Measurements from ENCODE around the gene TRIM9. TPM values are rescaled to one million over a fixed set of nuclear protein-coding genes. Genes with fewer than 3 reads are reported as not detected.

Gene TRIM9
- total RNA-seq, 1 donor from 2014 or later = 2.2 TPM

DNA sequence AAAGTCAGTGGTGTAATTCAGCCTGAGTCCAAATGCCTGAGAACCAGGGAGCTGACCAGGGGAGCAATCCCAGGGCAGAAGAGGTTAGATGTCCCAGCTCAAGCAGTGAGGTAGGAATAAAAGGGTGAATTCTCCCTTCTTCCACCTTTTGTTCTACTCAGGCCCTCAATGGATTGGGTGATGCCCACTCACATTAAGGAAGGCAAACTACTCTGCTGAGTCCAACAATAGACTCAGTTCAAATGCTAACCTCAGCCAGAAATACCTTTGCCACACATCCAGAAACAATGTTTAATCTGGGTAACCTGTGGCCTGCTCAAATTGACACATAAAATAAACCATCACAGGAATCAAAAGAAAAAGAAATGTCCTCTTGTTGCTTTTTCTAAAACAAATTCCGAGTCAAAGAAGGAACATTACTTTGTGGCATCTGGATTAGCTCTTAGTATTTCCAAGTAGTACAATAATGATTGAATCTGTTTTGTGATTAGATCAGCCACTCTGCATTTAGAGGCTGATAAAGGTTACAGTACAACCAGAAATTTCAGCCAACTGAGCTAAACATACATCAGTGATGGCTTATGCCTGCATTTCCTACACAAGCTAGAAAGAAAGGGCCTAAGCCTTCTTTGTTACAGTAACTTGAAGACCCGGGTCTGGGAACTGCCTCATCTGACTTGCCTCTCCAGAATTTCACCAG lies 43.6 kb upstream of the TRIM9 start:
- Histone ChIP-seq H3K27ac (no peak overlapping the region), H3K4me1 (no peaks in the 10 kb centered on the region), H3K27me3 (no peaks in the 10 kb centered on the region), H3K36me3 (no peaks in the 10 kb centered on the region), H3K9me3 (no peaks in the 10 kb centered on the region), H3K4me3 (no peak overlapping the region)
- intact Hi-C loops (cut with DNase I) = no loop called here
- DNase-seq (ENCODE audit: extremely low spot score in 2 of 2) = no peak
- no peak for TF ChIP-seq POLR2AphosphoS5 (IDR thresholded peaks at IDR 0.05; ENCODE audit: insufficient read depth in 1 of 2, low read depth in 1 of 2)
- TF ChIP-seq CTCF (IDR thresholded peaks at IDR 0.05) = no peak
- no peak for TF ChIP-seq POLR2A (IDR thresholded peaks at IDR 0.05)

DNA sequence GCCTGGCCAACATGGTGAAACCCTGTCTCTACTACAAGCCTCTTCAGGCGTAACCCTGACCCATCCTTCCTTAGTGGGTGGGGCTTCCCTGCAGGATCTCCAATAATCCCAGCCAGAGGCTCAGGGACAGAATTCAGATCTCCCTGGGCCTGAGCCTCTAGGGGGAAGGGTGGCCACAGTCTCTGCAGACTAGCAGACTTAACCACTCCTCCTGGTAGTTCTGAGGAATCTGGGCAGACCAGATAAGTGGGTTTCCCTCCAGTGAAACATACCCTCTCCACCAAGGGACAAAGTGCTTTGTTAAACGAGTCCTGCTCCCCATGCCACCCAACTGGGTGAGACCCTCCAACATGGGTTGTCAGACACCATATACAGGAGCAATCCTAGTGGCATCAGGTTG lies 36.6 kb upstream of the TRIM9 start:
- TF ChIP-seq POLR2A (IDR thresholded peaks at IDR 0.05) (no peak), POLR2AphosphoS5 (IDR thresholded peaks at IDR 0.05; ENCODE audit: insufficient read depth in 1 of 2, low read depth in 1 of 2) (no peak), CTCF (IDR thresholded peaks at IDR 0.05) (no peak)
- Histone ChIP-seq H3K4me3 (no peak overlapping the region), H3K4me1 (no peaks in the 10 kb centered on the region), H3K36me3 (no peaks in the 10 kb centered on the region), H3K9me3 (no peaks in the 10 kb centered on the region), H3K27ac (no peak overlapping the region), H3K27me3 (no peaks in the 10 kb centered on the region)
- no peak for DNase-seq (ENCODE audit: extremely low spot score in 2 of 2)
- intact Hi-C loops (cut with DNase I) = loop anchor here (2.0 kb wide), 1 partner anchor 23 kb away; no protein-coding TSS in a partner anchor

- Histone ChIP-seq H3K4me1 (no peaks in the 10 kb centered on the region), H3K36me3 (no peaks in the 10 kb centered on the region), H3K4me3 (no peak overlapping the region), H3K27ac (no peak overlapping the region), H3K9me3 (no peaks in the 10 kb centered on the region), H3K27me3 (no peaks in the 10 kb centered on the region)
- TF ChIP-seq POLR2A (IDR thresholded peaks at IDR 0.05) (no peak), POLR2AphosphoS5 (IDR thresholded peaks at IDR 0.05; ENCODE audit: insufficient read depth in 1 of 2, low read depth in 1 of 2) (no peak), CTCF (IDR thresholded peaks at IDR 0.05) (no peak)
- no peak for DNase-seq (ENCODE audit: extremely low spot score in 2 of 2)
- intact Hi-C loops (cut with DNase I) = no loop called here
These were observed 34.2 kb upstream of the TRIM9 start for GRCh38 chr14:51129130-51129529.

GRCh38 chr14:51124029-51124428 lies 29.1 kb upstream of the TRIM9 start:
- Histone ChIP-seq H3K4me1 (no peaks in the 10 kb centered on the region), H3K27ac (no peak overlapping the region), H3K36me3 (no peaks in the 10 kb centered on the region), H3K9me3 (no peaks in the 10 kb centered on the region), H3K4me3 (no peak overlapping the region), H3K27me3 (no peaks in the 10 kb centered on the region)
- no peak for TF ChIP-seq CTCF (IDR thresholded peaks at IDR 0.05)
- no peak for TF ChIP-seq POLR2AphosphoS5 (IDR thresholded peaks at IDR 0.05; ENCODE audit: insufficient read depth in 1 of 2, low read depth in 1 of 2)
- TF ChIP-seq POLR2A (IDR thresholded peaks at IDR 0.05) = no peak
- intact Hi-C loops (cut with DNase I) = no loop called here
- DNase-seq (ENCODE audit: extremely low spot score in 2 of 2) = no peak

GRCh38 chr14:51121096-51121495 lies 26.2 kb upstream of the TRIM9 start:
- H3K4me3 ChIP-seq = no peak overlapping the region
- no peak for DNase-seq (ENCODE audit: extremely low spot score in 2 of 2)
- no peaks in the 10 kb centered on the region for H3K9me3 ChIP-seq
- TF ChIP-seq CTCF (IDR thresholded peaks at IDR 0.05) = no peak
- no peak for TF ChIP-seq POLR2AphosphoS5 (IDR thresholded peaks at IDR 0.05; ENCODE audit: insufficient read depth in 1 of 2, low read depth in 1 of 2)
- TF ChIP-seq POLR2A (IDR thresholded peaks at IDR 0.05) = no peak
- no peaks in the 10 kb centered on the region for H3K36me3 ChIP-seq
- intact Hi-C loops (cut with DNase I) = no loop called here
- no peak overlapping the region for H3K27ac ChIP-seq
- H3K27me3 ChIP-seq = no peaks in the 10 kb centered on the region
- H3K4me1 ChIP-seq = no peaks in the 10 kb centered on the region

Data from vagina (tissue), 2 donors.